CD4-positive, alpha-beta T cell treated with Interleukin-21 for 1 hour (primary cell): Measurements from ENCODE around the gene ANTXRL.
"Not testable (repeated sequence)": the region's sequence is repeated elsewhere in the genome, so short reads cannot be mapped to it uniquely, and the experiment has no call there.

Experiments used
- DNase-seq: peaks from one replicate; pipeline ENCODE4 v3.0.0-alpha.2; 2020

Gene ANTXRL

DNA sequence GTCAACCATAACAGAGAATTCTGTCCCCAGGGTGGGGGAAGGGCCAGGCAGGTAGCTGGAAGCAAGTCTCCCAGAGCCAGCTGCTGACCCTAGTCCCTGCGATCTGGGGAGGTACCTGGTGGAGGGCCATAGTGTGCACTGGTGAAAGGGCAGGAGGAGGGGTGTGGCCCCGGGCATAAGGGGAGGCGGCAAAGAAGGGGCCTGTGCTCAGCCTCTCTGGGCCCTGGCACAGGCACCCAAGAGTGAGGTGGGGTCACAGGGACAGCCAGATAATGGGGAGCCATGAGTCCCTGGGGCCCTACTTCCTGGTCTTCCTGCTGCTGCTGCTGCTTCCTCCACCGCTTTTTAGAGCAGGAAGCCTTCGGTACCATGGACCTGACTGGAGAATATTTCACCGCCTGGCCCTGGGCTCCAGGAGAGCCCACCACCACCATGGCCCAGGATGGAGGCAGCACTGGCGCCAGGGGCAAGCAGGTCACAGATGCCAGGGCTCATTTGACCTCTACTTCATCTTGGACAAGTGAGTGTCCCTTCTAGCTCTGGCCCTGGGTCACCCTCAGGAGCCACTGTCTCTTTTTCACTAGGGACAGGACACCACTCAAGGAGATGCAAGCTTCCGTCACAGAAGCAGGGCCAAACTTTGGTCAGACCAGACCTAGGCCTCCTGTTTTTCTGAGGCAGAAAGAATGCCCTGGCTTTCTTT lies at the start of gene ANTXRL:
Gene ANTXRL (plus strand): TSS at position 7 of the 703 bp plus-strand sequence. CDS start 266 bp downstream, at position 273.
- DNase-seq: no peak

DNA sequence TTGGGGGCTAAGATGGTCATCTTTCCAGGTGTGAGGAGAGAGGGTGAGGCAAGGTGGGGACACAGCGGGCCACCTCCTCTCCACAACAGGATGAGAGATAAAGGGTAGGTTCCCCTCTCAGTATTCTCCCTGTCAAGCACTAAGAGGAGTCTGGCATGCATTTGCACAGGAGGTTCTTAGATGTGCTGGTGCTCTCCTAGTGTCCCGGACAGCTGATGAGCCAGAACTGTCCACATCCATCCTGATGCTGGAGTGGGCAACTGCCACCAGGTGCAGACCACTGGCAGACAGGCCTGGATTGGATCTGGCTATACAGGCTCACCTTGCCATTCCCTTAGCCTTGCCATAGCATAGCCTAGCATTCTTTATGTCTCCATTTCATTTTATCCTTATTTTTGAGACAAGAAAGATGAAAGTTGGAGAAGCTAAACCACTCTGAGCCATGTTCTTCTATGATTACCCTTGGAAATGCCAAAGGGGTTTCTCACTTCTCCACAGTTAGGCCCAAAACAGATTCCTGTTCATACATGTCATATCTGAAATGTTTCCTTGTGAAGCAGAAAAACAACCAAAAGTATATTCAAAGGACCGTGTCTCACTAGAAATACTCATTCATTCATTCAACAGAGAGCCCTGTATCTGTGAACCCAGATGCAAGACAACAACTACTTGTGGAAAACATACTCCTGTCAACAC lies 48.8 kb upstream of the ANTXRL start:
- no peak for DNase-seq

DNA sequence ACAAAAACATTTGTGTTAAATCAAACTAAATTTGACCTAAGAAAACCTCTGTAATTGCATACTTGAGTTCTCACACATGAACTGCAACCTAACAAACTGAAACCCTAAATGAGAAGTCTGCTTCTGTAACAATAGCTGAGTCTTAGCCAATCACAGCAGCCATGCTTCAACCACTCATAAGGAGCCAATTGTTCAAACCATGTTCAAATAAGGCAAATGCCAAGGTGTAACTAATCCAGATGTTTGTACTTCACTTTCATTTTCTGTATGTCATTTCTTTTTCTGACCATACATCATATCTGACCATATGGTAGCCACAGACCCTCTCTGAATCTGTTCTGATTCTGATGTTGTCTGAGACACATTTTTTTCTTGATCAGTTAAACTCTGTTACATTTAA lies 47.5 kb upstream of the ANTXRL start:
- no peak for DNase-seq

DNA sequence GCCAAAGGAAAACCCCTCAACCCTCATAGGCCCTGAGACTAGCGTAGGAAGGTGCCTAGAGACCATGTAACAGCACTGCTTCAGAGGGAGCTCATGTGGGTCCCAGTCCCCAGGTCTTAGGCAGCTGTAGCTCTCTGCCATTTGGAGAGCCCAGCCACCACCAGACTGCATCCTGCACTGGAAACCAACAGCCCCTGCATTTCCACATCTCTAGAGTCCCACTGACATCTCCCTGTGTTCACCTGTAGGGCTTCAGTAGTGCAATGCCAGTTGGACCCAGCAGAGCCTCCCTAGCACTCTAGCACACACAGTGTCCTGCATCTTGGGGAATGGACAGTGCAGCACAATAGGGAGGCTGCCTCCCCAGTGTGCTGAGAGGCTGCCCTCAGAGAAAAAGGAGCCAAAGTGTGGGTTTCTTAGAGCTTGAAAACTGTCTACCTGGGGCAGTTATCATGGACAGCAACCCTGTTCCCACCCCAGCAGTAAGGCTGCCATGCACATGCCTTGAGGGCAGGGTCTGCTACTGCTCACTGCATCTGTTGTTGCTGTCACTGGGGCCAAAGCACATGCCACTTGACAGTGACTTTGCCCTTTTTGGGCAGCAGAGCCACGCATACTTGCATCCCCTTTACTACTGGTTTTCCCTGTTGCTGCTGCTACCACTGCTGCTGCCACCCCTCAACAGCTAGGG lies 46.7 kb upstream of the ANTXRL start:
- no peak for DNase-seq

DNA sequence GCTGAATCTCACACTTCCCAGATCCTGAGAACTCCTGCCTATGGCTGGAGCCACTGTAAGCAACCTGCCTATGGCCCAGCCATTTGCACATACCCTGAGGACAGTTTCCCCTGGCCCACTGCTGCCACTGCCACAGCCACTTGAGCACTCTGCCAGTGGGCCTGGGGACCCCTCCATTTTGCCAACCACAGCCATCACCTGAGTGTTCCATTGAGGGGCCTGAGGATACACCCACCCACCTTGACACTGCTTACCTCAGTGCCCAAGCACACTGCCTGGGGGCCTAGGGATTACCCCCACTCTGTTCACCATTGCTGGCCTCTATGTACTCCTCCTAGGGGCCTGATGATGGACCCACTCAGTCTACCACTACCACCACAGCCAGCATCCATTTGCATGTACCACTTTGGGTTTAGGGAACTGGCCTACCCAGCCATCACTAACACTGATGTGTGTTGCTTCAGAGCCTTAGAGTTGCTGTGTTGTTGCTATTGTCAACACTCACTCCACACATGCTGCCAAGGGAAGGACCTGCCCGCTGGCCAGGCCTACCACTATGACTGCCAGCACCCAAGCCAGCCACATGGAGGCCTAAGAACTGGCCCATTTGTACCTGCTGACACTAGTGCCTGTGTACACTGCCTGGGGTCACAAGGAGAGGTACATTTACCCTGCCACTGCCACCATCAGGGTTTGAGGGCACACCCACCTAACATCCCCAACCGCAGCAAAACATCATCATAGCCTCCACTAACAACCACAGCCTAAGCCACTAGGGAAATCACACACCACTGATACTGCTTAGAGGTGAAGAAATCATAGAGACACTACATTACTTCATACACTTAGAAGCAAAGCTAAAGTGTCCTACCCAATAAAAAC lies 45.9 kb upstream of the ANTXRL start:
- no peak for DNase-seq

DNA sequence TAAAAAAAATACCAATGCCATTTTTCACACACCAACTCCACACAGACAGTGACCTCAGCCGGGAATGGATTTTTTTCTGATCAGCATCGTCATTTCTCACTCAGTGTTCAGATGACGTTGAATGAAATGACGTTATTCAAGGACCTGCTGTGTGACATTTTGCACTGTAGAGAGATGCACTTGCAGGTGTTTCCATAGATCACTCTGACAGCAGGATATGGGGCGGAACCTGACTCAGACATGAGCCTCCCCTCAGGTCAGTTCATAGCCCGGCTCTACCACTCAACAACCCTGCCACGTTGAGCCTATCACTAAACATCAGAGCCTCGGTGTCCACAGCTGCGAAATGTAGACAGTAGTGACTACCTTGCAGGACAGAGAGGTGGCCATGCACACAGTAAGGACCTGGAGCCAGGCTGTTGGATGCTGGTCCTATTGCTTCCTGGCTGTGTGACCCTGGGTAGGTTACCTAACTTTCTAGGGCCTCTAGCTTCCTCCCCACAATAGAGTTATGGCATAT lies 41.4 kb upstream of the ANTXRL start:
- DNase-seq: no peak

DNA sequence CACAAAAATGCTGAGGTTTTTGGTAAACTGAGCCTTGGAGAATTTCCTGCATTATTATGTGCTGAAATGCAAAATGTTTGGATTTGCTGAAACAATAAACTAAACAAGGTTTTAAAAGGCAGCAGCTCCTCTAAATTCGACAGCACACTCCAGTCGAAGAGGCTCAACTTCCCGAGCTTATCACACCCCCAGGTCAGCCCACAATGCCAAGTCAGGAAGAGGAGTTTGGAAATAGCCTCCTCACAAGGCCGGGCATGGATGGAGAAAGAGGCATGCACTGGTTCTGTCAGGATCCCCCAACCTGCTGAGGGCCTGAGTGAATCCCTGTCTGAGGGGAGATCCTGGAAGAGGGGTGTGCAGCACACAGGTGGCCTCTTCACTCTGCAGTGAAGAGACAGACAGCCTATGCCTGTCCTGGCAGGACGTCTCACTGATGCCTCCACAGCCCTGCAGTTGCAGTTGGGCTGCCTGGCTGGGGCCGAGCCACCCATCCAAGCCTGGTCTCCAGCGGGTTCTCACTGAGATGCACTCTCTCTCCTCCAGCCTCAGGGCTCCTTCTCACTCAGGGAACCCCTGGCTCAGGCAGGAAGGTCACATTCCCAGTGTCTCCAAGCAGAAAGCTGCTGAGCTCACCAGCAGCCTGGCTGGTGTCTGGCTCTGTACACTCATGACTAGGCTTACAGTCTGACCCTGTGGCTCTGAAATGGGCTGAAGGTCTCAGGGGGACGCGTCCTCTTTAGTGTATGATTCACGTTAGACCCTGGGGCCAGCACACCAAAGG lies 40.2 kb upstream of the ANTXRL start:
- not testable (repeated sequence) for DNase-seq

DNA sequence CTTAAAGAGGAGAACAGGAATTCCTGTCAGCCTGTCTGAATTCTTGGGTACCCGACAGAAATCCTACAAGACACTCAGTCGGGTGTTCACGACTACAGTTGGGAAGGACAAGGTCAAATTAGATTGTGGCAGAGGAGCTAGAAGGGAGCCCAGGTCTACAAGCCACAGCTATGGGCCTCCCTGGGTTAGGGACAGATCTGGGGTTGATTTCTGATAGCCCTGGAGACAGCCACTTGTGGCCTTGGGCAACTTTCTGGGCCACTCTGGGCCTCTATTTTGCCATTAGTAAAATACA lies 39.7 kb upstream of the ANTXRL start:
- no peak for DNase-seq

DNA sequence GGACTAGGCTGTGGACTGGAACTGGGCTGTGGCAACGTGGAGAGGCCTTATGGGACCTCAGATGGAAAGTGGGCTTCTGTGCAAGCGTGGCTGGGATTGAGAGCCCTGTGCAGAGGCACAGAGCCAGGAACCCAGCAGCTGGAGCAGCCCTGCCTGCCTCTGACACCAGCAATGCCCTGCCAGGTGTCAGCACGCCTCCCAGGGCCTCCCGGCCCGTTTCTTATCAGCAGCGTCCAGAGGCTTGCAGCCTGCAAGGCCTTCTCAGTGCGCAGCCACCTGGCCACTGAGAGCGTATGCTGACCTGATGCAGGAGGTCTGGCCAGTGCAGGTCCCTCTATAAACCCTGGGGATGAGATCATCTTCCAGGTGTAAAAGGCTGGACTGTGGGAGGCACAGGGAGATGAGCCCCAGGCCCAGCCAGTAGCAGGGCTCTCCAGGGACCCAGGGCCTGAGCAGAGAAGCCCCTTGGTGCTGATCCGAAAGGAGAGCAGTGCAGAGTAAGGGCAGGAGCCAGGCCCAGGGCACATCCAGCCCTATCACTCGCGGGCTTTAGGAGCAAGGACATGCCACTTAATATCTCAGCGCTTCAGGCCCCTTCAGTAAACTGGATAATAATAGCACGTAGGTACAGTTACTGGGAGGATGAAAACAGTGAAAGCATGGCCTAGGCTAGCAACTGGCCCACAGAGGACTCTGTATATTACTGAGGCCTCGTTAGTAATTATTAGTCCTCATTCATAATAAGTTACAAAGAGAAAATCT lies 38.8 kb upstream of the ANTXRL start:
- DNase-seq: no peak

DNA sequence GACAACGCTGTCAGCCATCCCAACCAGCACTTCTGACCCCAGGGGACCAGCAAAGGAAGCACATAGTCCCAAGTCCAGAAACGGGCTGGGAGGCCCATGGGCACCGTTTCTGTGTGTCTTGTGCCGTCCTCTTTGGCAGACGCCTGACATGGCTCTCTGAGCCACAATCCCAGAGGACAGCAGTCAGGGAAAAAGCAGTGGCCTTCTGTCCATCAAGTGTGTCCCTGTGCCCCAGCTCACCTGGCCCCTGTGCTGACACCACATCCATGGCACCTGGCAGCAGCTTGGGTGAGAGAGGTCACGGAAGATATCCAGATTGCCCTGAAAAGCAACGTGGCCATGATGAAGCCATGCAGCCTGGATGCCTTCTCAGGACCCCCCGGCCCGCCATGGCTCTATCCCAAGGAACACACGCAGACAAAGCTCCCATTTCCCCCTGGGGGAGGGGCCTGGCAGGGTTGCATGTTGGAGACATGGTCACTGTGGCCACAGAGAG lies 38.1 kb upstream of the ANTXRL start:
- no peak for DNase-seq

DNA sequence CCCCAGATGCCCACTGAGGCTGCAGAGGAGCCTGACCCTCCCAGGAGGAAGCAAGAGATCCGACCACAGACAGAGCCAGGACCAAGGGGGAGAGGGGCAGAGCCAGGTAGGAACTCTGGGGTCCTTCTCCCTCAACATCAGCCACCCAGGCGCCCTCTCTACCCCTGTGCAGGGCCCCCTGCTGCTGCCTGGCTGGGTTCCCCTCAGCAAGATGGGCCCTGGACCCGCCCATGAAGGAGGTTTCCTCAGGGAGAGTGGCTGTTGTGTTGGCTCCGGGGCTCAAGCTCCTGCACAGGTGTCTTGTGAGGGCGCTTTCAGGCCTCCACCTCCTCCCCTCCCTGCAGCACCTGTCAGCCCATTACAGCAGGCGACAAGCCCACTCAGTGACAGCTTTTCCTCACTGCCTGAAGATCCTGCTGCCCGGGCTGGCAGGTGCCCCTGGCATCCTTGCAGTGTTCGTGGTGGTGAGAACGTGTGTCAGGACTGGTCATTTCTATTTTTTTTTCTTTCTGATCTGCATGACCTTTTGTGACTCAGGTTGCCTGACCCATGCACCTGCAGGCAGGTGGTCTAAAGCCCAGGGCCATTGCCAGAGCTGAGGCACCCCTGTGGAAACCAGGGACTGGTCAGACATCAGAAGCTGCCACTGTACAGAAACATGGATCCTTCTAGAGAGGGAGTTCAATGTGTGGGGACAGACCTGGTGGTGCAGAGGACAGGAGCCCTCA lies 37.0 kb upstream of the ANTXRL start:
- DNase-seq: not testable (repeated sequence)

DNA sequence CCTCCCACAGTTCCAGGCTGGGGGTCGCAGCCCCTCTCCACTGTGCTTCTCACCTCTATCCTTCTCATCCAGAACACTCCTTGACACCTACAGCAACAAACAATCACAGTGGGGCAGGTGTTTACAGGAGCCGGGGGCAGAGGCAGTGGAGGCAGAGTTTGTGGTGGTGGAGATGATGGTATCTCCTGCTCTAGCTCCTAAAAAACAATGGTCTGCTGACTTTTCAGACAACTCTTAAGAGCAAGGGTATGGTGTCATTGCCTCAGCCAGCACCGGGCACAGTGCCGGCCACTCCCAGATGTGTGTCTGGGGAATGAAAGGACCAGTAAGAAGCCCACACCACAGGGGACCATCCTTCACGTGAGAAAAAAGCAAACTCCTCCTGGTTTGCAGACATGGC lies 36.3 kb upstream of the ANTXRL start:
- no peak for DNase-seq

DNA sequence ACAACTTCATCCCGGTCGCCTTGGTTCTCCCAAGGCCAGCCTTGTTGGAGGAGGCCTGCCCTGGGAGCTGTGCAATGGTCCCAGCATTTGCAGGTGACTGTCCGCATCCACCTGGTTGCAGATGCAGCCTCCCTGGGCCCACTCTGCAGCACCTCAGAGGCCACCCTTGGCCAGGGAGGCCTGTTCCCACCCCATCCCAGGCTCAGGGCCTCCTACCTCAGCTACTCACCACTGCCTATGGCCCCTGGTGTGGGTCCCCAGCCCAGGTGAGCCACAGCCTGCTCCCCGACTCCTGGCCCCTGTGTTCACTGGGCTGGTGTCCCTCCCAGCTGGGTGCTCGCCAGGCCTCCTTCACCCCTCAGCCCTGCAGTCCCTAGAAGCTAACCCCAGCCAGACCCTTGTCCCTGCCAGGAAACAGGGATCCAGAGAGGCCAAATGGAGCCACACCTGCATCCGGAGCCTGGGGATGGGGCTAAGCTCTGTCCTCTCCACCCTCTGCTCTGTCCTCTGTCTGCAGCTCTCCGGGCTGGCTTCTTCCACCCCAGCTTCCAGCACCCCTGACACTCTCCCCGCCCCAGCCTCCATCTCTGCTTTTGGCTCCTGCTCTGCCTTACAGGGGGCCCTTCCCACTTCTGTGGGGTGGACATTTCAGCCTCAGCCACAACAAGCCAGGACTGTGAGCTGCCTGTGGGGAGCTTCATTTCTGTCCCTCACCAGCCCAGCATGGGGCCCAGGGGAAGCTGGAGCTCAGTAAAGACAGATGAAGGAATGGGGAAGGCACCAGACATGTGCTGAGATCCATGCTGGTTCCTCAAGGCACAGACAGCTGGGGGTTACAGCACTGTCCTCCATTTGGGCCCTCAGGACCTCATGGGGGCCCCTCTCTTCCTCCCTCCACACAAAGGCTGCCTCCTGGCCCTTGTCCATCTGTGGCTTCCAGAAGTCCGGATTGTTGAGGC lies 35.6 kb upstream of the ANTXRL start:
- no peak for DNase-seq

DNA sequence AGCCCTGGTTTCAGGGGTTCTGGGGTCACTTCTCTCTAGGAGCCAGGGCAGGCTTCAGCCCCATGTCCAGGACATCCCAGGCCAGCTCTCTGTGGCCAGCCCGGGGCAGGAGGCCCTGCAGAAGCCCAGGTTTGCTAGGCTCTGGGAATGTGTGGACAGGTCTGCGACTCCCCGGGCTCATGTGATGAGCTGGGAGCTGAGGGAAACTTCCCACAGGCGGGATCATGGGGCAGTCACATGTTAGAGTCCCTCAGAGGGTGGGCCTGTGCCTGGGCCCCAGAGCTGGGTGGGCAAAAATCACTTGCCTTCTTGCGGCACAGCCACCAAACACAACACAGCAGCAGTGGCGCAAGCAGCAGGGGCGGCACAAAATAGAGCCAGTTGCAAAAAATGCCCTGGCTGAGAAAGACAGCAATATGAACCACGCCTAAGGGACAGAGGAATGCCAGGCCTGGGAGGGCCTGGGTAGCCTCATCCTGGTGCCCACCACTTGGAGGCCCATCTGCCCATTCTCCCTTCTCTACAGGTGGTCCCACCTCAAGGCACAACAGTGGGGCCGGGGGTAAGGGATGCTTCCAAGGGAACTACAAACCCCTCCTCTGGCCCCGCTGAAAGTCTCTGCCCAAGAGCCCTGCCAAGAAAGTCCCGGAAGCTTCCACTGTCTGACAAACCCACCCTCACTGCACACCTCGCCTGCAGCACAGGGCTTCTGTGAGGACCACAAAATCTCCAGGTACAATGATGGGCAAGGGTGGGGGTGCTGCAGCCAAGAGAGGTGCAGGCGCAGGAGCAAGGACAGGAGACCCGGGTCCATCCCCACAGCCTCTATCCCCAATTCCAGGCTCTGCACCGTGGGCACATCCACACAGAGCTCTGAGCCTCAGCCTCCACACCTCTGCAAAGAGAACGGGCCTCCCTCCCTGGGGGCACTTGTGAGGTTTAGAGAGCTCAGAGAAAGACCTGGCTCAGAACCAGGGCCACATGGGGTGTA lies 34.6 kb upstream of the ANTXRL start:
- DNase-seq: no peak

DNA sequence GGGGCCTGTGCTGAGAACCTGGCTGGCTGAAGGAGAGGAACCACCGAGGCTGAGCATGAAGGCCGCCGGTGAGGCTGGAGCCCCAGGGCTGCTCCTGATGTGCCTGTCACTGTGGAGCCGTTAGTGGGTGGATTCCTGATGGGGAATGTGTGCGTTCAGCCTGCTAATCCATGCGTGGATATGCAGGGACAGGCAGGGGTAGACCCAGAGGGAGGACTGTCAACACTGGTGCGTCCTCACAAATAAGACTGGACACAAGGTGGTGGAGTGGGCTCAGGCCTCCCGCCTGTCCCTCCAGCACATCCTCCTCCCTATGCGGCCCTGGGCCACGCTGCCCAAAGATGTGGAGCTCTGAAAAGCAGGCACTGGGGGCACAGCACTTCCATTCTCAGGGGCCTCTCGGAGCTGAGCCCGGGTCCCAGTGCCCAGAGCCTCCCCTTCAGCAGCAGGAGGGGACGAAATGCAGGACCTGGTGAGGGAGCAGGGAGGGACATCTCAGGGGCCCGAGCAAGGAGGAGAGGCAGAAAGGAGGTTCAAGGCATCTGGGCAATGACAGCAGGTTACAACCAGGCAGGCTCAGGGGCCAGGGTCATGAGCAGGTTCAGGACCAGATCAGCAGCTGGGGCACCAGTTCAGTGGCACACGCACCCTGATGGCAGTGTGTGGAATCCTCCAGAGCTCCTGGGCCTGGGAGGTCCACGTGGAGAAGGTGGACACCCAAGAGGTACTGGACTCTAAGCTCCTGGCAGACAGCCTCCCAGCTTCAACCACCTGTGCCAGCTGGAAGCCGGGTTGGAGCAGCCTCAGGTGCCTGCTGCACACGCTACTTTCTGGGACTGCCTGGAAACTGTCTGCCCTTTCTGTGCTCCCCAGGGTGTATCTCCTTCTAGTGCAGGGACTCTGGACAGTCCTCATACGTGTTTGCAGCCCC lies 33.5 kb upstream of the ANTXRL start:
- DNase-seq: no peak

DNA sequence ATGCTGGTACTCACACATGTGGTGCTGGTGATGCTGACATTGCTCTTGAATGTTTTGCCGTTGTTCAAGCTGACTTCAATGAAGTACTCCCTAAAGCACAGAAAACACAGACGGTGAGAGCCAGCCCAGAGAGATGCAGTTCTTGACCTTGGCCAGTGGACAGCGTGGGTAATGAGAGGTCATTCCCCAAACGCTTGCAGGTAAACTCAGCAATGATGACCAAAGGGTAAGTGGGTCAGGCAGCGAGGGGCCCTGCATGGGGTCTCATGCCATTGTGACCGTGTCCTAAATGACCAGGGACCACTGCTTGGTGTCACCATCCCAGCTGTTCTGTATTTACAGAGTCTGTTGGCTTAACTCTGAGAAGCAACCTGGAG lies 32.8 kb upstream of the ANTXRL start:
- DNase-seq: no peak

DNA sequence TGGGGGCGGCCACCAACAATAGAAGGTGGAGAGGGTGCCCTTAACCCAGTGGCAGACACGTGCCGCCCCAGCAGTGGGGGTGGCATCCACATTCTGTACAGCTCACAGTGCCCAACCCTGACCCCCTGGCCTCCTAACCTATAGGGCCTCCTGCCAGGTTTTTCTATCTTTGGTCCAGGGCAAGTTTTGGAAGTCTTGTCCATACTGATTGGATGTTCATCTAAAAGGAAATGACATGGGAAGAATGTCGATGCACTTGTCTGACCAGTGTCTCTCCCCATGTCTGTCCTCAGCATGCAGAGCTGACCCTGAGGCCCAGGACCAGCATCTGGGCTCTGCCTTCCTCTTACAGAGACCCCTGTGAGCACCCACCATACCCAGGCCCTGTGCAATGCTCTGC lies 32.3 kb upstream of the ANTXRL start:
- DNase-seq: no peak
